VCaP (cell line): Measurements from ENCODE around the gene MEX3D.

Experiments
- H3K27ac ChIP-seq: fragments of 450-650 bp; 2 replicates; pipeline ENCODE4 v1.5.1; 2017
- CTCF ChIP-seq: fragments of 450-650 bp; conservative IDR thresholded peaks from 2 replicates; pipeline ENCODE4 v1.5.1; 2017; ENCODE audit warnings: mild to moderate bottlenecking, moderate library complexity

Gene MEX3D

GRCh38 chr19:1568320-1569019, at the start of gene MEX3D:
TSS of gene MEX3D (minus strand) at chr19:1568325. CDS start at chr19:1568058, 267 bp downstream.
- TF ChIP-seq CTCF: no peak
- peak within 1 kb of the TSS; percentile 78 for H3K27ac ChIP-seq

- TF ChIP-seq CTCF: no peak
- H3K27ac ChIP-seq: no peak overlapping the region
These were observed 48.8 kb upstream of the MEX3D start for GRCh38 chr19:1616875-1617274.

GRCh38 chr19:1616396-1616795, 48.3 kb upstream of the MEX3D start:
- no peak for TF ChIP-seq CTCF
- no peak overlapping the region for H3K27ac ChIP-seq

- no peak overlapping the region for H3K27ac ChIP-seq
- TF ChIP-seq CTCF: no peak
These were observed 47.1 kb upstream of the MEX3D start for GRCh38 chr19:1615156-1615765.

- no peak overlapping the region for H3K27ac ChIP-seq
- no peak for TF ChIP-seq CTCF
These were observed 45.9 kb upstream of the MEX3D start for GRCh38 chr19:1613808-1614570.

GRCh38 chr19:1613146-1613545, 45.0 kb upstream of the MEX3D start:
- no peak for TF ChIP-seq CTCF
- no peak overlapping the region for H3K27ac ChIP-seq
